HCT116 (cell line): Measurements from ENCODE around the gene PHOSPHO1. TPM values are rescaled to one million over a fixed set of nuclear protein-coding genes. Genes with fewer than 3 reads are reported as not detected.

Experiments
- ATAC-seq: fragments of 200-7000 bp; cut with Tn5 transposase; 2 replicates; pipeline ENCODE4 v1.9.1; 2020; ENCODE audit warnings: mild to moderate bottlenecking, moderate library complexity
- BruUV-seq: library from RNA; stranded (reverse); fragments of 400-500 nt; replicated peaks from 2 replicates; lab custom pipeline; 2021; lab: Mats Ljungman, UMichigan
- CTCF ChIA-PET: fragments of 300-600 bp; sonication (Branson Sonifier 250); formaldehyde crosslinking; loops from one replicate; lab custom pipeline; 2021; ENCODE audit warnings: antibody characterized with exemption; lab: Charles Lee
- POLR2A ChIA-PET: fragments of 300-600, 350-600 bp; sonication (Branson Sonifier 250); formaldehyde crosslinking; loops from one replicate; lab custom pipeline; 2021; ENCODE audit warnings: antibody characterized with exemption; lab: Charles Lee
- RAD21 ChIA-PET, 2 experiments: fragments of 300-600 bp; sonication (Branson Sonifier 250); formaldehyde crosslinking; loops; one replicate each; lab custom pipeline; 2023; ENCODE audit warnings: low total read pairs in 2 of 2; ENCODE audit not compliant: uncharacterized antibody in 2 of 2, unreplicated experiment in 2 of 2, low non-redundant PET in 1 of 2; lab: Charles Lee
- DNase-seq: peaks from one replicate; pipeline ENCODE4 v3.0.0-alpha.2; 2010; ENCODE audit warnings: low read depth, low spot score
- H2AFZ ChIP-seq: fragments of 200-600 bp; shearing (Covaris generic), sonication (generic); 2 replicates; pipeline ENCODE4 v1.6.1; 2017; ENCODE audit warnings: low read depth, mixed run types, mixed read lengths, antibody characterized with exemption, low read length; ENCODE audit not compliant: poor library complexity, severe bottlenecking
- H3K27ac ChIP-seq: 2 replicates; pipeline ENCODE4 v1.5.1; 2012; ENCODE audit warnings: low read depth, low read length
- H3K27me3 ChIP-seq: fragments of 200-600 bp; sonication (generic); 2 replicates; pipeline ENCODE4 v1.6.1; 2016; ENCODE audit warnings: mixed run types, low read length, mixed read lengths; ENCODE audit not compliant: insufficient read depth
- H3K36me3 ChIP-seq, 2 experiments: fragments of 200-500 bp in 1 of 2; fragments of 200-600 bp in 1 of 2; sonication (Bioruptor generic) in 1 of 2; sonication (generic) in 1 of 2; 2 replicates each; pipeline versions ENCODE4 v1.5.1 to v1.6.1; 2014 to 2016; ENCODE audit warnings: low read length in 2 of 2, inconsistent platforms in 1 of 2, mixed read lengths in 1 of 2, mixed run types in 1 of 2; ENCODE audit not compliant: insufficient read depth in 2 of 2, control insufficient read depth in 1 of 2
- H3K4me1 ChIP-seq, 2 experiments: fragments of 200-600 bp in 1 of 2; sonication (generic) in 1 of 2; 2 replicates each; pipeline versions ENCODE4 v1.5.1 to v1.6.1; 2012 to 2017; ENCODE audit warnings: low read length in 2 of 2, inconsistent platforms in 1 of 2, mild to moderate bottlenecking in 1 of 2, mixed read lengths in 1 of 2, mixed run types in 1 of 2, moderate library complexity in 1 of 2; ENCODE audit not compliant: insufficient read depth in 2 of 2, control insufficient read depth in 1 of 2
- H3K4me2 ChIP-seq: fragments of 200-600 bp; sonication (generic); 2 replicates; pipeline ENCODE4 v1.6.1; 2017; ENCODE audit warnings: mixed run types, low read length, mixed read lengths
- H3K4me3 ChIP-seq, 2 experiments: fragments of 200-600 bp in 1 of 2; sonication (generic) in 1 of 2; replicated peaks in 1 of 2; 2 replicates each; pipeline ENCODE4 v1.5.1; 2011 to 2016; ENCODE audit warnings: low read length in 2 of 2, control low read depth in 1 of 2, low read depth in 1 of 2, mild to moderate bottlenecking in 1 of 2, mixed read lengths in 1 of 2, mixed run types in 1 of 2
- H3K79me2 ChIP-seq: fragments of 200-600 bp; sonication (generic); 2 replicates; pipeline ENCODE4 v1.6.1; 2017; ENCODE audit warnings: mild to moderate bottlenecking, mixed run types, low read length, moderate library complexity, mixed read lengths; ENCODE audit not compliant: insufficient read depth
- H3K9ac ChIP-seq: fragments of 200-600 bp; sonication (generic); 2 replicates; pipeline ENCODE4 v1.6.1; 2016; ENCODE audit warnings: low read length, mixed read lengths
- H3K9me2 ChIP-seq: fragments of 200-600 bp; sonication (generic), shearing (Covaris generic); 2 replicates; pipeline ENCODE4 v1.6.1; 2017; ENCODE audit warnings: mixed run types, mild to moderate bottlenecking, moderate library complexity; ENCODE audit not compliant: insufficient read depth
- H3K9me3 ChIP-seq, 2 experiments: fragments of 200-500 bp in 1 of 2; fragments of 200-600 bp in 1 of 2; sonication (Bioruptor generic) in 1 of 2; sonication (generic) in 1 of 2; 2 replicates each; pipeline ENCODE4 v1.6.1; 2014 to 2017; ENCODE audit warnings: low read length in 2 of 2, mixed read lengths in 2 of 2, inconsistent platforms in 1 of 2, low read depth in 1 of 2, mild to moderate bottlenecking in 1 of 2, mixed run types in 1 of 2, moderate library complexity in 1 of 2; ENCODE audit not compliant: control insufficient read depth in 1 of 2, insufficient read depth in 1 of 2
- H4K20me1 ChIP-seq: fragments of 200-600 bp; sonication (generic), shearing (Covaris generic); 2 replicates; pipeline ENCODE4 v1.6.1; 2017; ENCODE audit warnings: mixed run types, mild to moderate bottlenecking, moderate library complexity; ENCODE audit not compliant: insufficient read depth
- CTCF ChIP-seq, 3 experiments: fragments of 200-600 bp in 1 of 3; sonication (generic) in 1 of 3; IDR thresholded peaks in 2 of 3; conservative IDR thresholded peaks in 1 of 3; 2 replicates each; pipeline ENCODE4 v1.5.1; 2012 to 2017; ENCODE audit warnings: low read depth in 2 of 3, low read length in 2 of 3, antibody characterized with exemption in 1 of 3, borderline replicate concordance in 1 of 3, control low read depth in 1 of 3, mild to moderate bottlenecking in 1 of 3, mixed read lengths in 1 of 3, mixed run types in 1 of 3, moderate library complexity in 1 of 3; ENCODE audit not compliant: insufficient read depth in 1 of 3
- EZH2phosphoT487 ChIP-seq: fragments of 200-600 bp; IDR thresholded peaks from 2 replicates; pipeline ENCODE4 v1.6.1; 2018; ENCODE audit warnings: antibody characterized with exemption, borderline replicate concordance
- POLR2AphosphoS5 ChIP-seq: IDR thresholded peaks from 2 replicates; pipeline ENCODE4 v1.6.1; 2011; ENCODE audit warnings: mild to moderate bottlenecking, low read depth, low read length, moderate library complexity
- RAD21 ChIP-seq: IDR thresholded peaks from 2 replicates; pipeline ENCODE4 v1.6.1; 2012; ENCODE audit warnings: low read depth, mild to moderate bottlenecking
- REST ChIP-seq: IDR thresholded peaks from 2 replicates; pipeline ENCODE4 v1.6.1; 2012; ENCODE audit warnings: low read depth
- SIN3A ChIP-seq: IDR thresholded peaks from 2 replicates; pipeline ENCODE4 v1.6.1; 2012; ENCODE audit warnings: low read depth
- SP1 ChIP-seq: IDR thresholded peaks from 2 replicates; pipeline ENCODE4 v1.6.1; 2012; ENCODE audit warnings: low read depth
- SRF ChIP-seq: IDR thresholded peaks from 2 replicates; pipeline ENCODE4 v1.6.1; 2012; ENCODE audit warnings: low read depth
- TCF7L2 ChIP-seq: IDR thresholded peaks from 2 replicates; pipeline ENCODE4 v1.7.0; 2011; ENCODE audit warnings: borderline replicate concordance, inconsistent platforms; ENCODE audit not compliant: insufficient read depth, insufficient read length; ENCODE audit errors: extremely low read depth
- intact Hi-C: fragments of 100-400 bp; cut with micrococcal nuclease; formaldehyde crosslinking; loops from 2 replicates; pipeline ENCODE4 v1.10.0; 2022
- total RNA-seq: library from RNA; stranded (reverse); gene quantifications from one replicate; pipeline ENCODE4 v1.2.1, GENCODE V29; 2021; ENCODE audit not compliant: unreplicated experiment

PHOSPHO1 gene
- total RNA-seq, 1 experiment from 2014 or later = 3.0 TPM

DNA sequence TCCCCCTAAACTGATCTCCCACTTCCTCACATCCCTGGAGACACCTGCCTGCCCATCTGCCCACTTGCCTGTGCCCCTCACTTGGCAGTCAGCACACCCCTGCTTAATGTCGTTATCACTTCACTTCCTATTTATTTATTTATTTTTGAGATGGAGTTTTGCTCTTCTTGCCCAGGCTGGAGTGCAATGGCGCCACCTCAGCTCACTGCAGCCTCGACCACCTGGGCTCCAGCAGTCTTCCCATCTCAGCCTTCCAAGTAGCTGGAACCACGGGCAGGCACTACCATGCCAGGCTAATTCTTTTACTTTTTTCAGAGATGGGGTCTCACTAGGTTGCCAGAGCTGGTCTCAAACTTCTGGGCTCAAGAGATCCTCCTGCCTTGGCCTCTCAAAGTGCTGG, 23.5 kb upstream of the PHOSPHO1 start:
- H3K4me3 ChIP-seq = no peak overlapping the region
- DNase-seq = no peak
- intact Hi-C loops = no loop called here
- TF ChIP-seq RAD21 (peak; percentile 56), SRF (no peak), REST (no peak), SIN3A (no peak), POLR2AphosphoS5 (no peak), SP1 (no peak), CTCF (IDR thresholded peaks at IDR 0.05 in 2 of 3, conservative IDR thresholded peaks at IDR 0.05 in 1 of 3; ENCODE audit: borderline replicate concordance in 1 of 3, insufficient read depth in 1 of 3, low read depth in 2 of 3, low read length in 2 of 3) (peak in 2 of 3 experiments; percentile 15 to 32; a peak in 1 of 6 replicates), TCF7L2 (no peak), EZH2phosphoT487 (no peak)
- H3K4me1 ChIP-seq = peaks cover 14 to 16% of the 10 kb centered on the region in 2 experiments
- BruUV-seq = no TSS peak
- H3K79me2 ChIP-seq = no peaks in the 10 kb centered on the region
- H3K36me3 ChIP-seq = no peaks in the 10 kb centered on the region
- no peak overlapping the region for H3K27ac ChIP-seq
- POLR2A ChIA-PET = no interaction called here
- no peaks in the 10 kb centered on the region for H3K9me2 ChIP-seq
- no peaks in the 10 kb centered on the region for H3K27me3 ChIP-seq
- no peaks in the 10 kb centered on the region for H4K20me1 ChIP-seq
- H3K4me2 ChIP-seq = no peak overlapping the region
- no peaks in the 10 kb centered on the region for H3K9me3 ChIP-seq
- CTCF ChIA-PET = interaction anchor here (0.8 to 1.3 kb wide), 3 partner anchors 20 to 32 kb away, joined by 3 to 5 read pairs (median 5); no protein-coding TSS in a partner anchor
- H3K9ac ChIP-seq = no peak overlapping the region
- ATAC-seq = peak; percentile 48
- RAD21 ChIA-PET = interaction anchor here in 1 of 2 experiments (0.6 kb wide), 1 partner anchor 153 kb away, joined by 3 read pairs; no protein-coding TSS in a partner anchor
- no peak overlapping the region for H2AFZ ChIP-seq
